ENCODE data around the gene CNRIP1. TPM values are rescaled to one million over a fixed set of nuclear protein-coding genes. Genes with fewer than 3 reads are reported as not detected.

CNRIP1 gene
- total RNA-seq, 1 experiment from 2014 or later = 1.4 TPM

GRCh38 chr2:68294187-68294586, 25.6 kb downstream of the CNRIP1 start:
- H3K36me3 Mint-ChIP-seq = no peaks in the 10 kb centered on the region
- H3K4me3 Mint-ChIP-seq = no peak overlapping the region
- DNase-seq (ENCODE audit: low spot score) = no peak
- no peaks in the 10 kb centered on the region for H3K4me1 Mint-ChIP-seq
- no peak overlapping the region for H3K27ac Mint-ChIP-seq
- POLR2A ChIA-PET = no interaction called here
- peak; percentile 67 for ATAC-seq
- CTCF ChIA-PET = interaction anchor here (0.8 to 4.9 kb wide), 15 partner anchors 8 to 171 kb away, joined by 3 to 33 read pairs (median 7); partner anchors contain the start of gene PPP3R1
- H3K27me3 Mint-ChIP-seq (ENCODE audit: low read depth) = peaks cover 3% of the 10 kb centered on the region; the same call in 1 of the 2 replicates
- no peak for TF ChIP-seq ZBTB21 (CRISPR knock-in tag; IDR thresholded peaks at IDR 0.05; ENCODE audit: borderline replicate concordance)
- TF ChIP-seq CREM (CRISPR knock-in tag; IDR thresholded peaks at IDR 0.05) = no peak
- TF ChIP-seq ELF4 (CRISPR knock-in tag; IDR thresholded peaks at IDR 0.05; ENCODE audit: low read depth) = no peak
- TF ChIP-seq ZNF263 (CRISPR knock-in tag; IDR thresholded peaks at IDR 0.05; ENCODE audit: low read depth) = no peak
- H3K9me3 Mint-ChIP-seq = no peaks in the 10 kb centered on the region

DNA sequence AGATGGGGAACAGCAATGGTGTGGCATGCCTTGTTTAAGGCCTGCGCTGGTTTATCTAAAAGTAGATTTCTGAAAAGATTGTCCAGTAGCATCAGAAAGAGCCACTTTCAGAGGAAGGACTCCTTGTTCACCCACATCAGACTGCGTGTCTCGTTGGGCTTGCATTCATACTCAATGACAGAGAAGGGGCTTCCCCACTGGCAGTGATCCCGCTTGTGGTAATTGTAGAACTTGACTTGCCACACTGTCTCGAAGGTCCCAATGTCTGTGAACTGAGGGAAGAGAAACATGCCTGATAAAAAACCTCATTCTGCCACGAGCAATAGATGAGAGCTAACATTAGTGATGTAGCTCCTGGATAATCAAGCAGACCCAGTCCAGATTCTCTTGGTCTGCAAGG, 26.0 kb downstream of the CNRIP1 start:
- TF ChIP-seq PREB (CRISPR knock-in tag; IDR thresholded peaks at IDR 0.05; ENCODE audit: borderline replicate concordance) (no peak), GRHL2 (CRISPR knock-in tag; IDR thresholded peaks at IDR 0.05; ENCODE audit: insufficient replicate concordance, severe bottlenecking) (no peak), ZNF423 (CRISPR knock-in tag; IDR thresholded peaks at IDR 0.05) (no peak), ZMAT4 (CRISPR knock-in tag; IDR thresholded peaks at IDR 0.05) (no peak), NFYB (CRISPR knock-in tag; conservative IDR thresholded peaks at IDR 0.05; ENCODE audit: low read depth) (no peak)
- ATAC-seq (no peak), DNase-seq (ENCODE audit: low spot score) (no peak)
- POLR2A ChIA-PET = no interaction called here
- H3K36me3 Mint-ChIP-seq = no peaks in the 10 kb centered on the region
- CTCF ChIA-PET = interaction anchor here (0.8 to 4.9 kb wide), 15 partner anchors 8 to 171 kb away, joined by 3 to 33 read pairs (median 7); partner anchors contain the start of gene PPP3R1
- no peak overlapping the region for H3K4me3 Mint-ChIP-seq
- peaks cover 2% of the 10 kb centered on the region; the same call in 1 of the 2 replicates for H3K27me3 Mint-ChIP-seq (ENCODE audit: low read depth)
- no peaks in the 10 kb centered on the region for H3K4me1 Mint-ChIP-seq
- no peaks in the 10 kb centered on the region for H3K9me3 Mint-ChIP-seq
- no peak overlapping the region for H3K27ac Mint-ChIP-seq

DNA sequence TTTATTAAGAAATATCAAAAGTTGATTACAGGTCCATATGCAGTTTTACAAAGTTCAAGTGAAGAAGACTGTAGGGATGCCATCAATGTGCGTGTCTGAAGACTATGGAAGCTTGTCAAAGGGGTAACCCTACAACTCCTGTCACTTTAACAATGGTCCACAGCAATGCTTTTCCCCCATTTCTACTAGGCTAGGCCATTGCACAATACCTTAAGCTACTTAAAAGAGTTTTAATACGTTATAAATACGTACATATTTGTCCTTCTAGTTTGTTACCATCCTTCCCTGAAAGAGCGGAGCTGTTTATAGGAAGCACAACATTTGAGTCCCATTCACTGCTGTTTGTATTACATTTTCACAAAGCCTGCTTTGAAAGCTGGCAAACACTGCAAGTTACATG, 26.7 kb downstream of the CNRIP1 start:
- peaks cover 1% of the 10 kb centered on the region; the same call in 1 of the 2 replicates for H3K4me1 Mint-ChIP-seq
- POLR2A ChIA-PET = no interaction called here
- no peak for TF ChIP-seq E2F4 (CRISPR knock-in tag; IDR thresholded peaks at IDR 0.05; ENCODE audit: borderline replicate concordance, low read depth)

GRCh38 chr2:68292108-68292710, 27.5 kb downstream of the CNRIP1 start:
- Mint-ChIP-seq H3K36me3 (no peaks in the 10 kb centered on the region), H3K4me1 (peaks cover 4% of the 10 kb centered on the region; the same call in 1 of the 2 replicates), H3K9me3 (no peaks in the 10 kb centered on the region), H3K4me3 (no peak overlapping the region), H3K27me3 (ENCODE audit: low read depth) (no peaks in the 10 kb centered on the region), H3K27ac (no peak overlapping the region)
- DNase-seq (ENCODE audit: low spot score) (no peak), ATAC-seq (peak; percentile 80)
- POLR2A ChIA-PET = interaction anchor here (0.6 to 0.8 kb wide), 2 partner anchors 148 to 215 kb away, joined by 3 read pairs; no protein-coding TSS in a partner anchor
- CTCF ChIA-PET = interaction anchor here (0.6 to 4.9 kb wide), 24 partner anchors 9 to 175 kb away, joined by 3 to 33 read pairs (median 5); partner anchors contain the start of genes CNRIP1, PNO1 and PPP3R1
- TF ChIP-seq IRF1 (CRISPR knock-in tag; IDR thresholded peaks at IDR 0.05) = no peak
- TF ChIP-seq NR3C1 (CRISPR knock-in tag; conservative IDR thresholded peaks at IDR 0.05; ENCODE audit: low read depth) = no peak
- no peak for TF ChIP-seq ZNF423 (CRISPR knock-in tag; IDR thresholded peaks at IDR 0.05)
- TF ChIP-seq NR2C2 (CRISPR knock-in tag; IDR thresholded peaks at IDR 0.05) = no peak
- TF ChIP-seq, protein P1, sequence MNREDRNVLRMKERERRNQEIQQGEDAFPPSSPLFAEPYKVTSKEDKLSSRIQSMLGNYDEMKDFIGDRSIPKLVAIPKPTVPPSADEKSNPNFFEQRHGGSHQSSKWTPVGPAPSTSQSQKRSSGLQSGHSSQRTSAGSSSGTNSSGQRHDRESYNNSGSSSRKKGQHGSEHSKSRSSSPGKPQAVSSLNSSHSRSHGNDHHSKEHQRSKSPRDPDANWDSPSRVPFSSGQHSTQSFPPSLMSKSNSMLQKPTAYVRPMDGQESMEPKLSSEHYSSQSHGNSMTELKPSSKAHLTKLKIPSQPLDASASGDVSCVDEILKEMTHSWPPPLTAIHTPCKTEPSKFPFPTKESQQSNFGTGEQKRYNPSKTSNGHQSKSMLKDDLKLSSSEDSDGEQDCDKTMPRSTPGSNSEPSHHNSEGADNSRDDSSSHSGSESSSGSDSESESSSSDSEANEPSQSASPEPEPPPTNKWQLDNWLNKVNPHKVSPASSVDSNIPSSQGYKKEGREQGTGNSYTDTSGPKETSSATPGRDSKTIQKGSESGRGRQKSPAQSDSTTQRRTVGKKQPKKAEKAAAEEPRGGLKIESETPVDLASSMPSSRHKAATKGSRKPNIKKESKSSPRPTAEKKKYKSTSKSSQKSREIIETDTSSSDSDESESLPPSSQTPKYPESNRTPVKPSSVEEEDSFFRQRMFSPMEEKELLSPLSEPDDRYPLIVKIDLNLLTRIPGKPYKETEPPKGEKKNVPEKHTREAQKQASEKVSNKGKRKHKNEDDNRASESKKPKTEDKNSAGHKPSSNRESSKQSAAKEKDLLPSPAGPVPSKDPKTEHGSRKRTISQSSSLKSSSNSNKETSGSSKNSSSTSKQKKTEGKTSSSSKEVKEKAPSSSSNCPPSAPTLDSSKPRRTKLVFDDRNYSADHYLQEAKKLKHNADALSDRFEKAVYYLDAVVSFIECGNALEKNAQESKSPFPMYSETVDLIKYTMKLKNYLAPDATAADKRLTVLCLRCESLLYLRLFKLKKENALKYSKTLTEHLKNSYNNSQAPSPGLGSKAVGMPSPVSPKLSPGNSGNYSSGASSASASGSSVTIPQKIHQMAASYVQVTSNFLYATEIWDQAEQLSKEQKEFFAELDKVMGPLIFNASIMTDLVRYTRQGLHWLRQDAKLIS (CRISPR knock-in tag; IDR thresholded peaks at IDR 0.05; ENCODE audit: borderline replicate concordance) = no peak
- TF ChIP-seq, protein P2, sequence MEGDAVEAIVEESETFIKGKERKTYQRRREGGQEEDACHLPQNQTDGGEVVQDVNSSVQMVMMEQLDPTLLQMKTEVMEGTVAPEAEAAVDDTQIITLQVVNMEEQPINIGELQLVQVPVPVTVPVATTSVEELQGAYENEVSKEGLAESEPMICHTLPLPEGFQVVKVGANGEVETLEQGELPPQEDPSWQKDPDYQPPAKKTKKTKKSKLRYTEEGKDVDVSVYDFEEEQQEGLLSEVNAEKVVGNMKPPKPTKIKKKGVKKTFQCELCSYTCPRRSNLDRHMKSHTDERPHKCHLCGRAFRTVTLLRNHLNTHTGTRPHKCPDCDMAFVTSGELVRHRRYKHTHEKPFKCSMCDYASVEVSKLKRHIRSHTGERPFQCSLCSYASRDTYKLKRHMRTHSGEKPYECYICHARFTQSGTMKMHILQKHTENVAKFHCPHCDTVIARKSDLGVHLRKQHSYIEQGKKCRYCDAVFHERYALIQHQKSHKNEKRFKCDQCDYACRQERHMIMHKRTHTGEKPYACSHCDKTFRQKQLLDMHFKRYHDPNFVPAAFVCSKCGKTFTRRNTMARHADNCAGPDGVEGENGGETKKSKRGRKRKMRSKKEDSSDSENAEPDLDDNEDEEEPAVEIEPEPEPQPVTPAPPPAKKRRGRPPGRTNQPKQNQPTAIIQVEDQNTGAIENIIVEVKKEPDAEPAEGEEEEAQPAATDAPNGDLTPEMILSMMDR (IDR thresholded peaks at IDR 0.05) = peak; percentile 50; the same call in 1 of the 2 replicates
- no peak for TF ChIP-seq NR1H2 (CRISPR knock-in tag; IDR thresholded peaks at IDR 0.05)
- no peak for TF ChIP-seq ETV6 (CRISPR knock-in tag; IDR thresholded peaks at IDR 0.05)

More for the DNA sequence above, 26.7 kb downstream of the CNRIP1 start:
- CTCF ChIA-PET = interaction anchor here (1.2 to 4.9 kb wide), 10 partner anchors 8 to 176 kb away, joined by 3 to 33 read pairs (median 7); partner anchors contain the start of gene CNRIP1
- Mint-ChIP-seq H3K27me3 (ENCODE audit: low read depth) (no peaks in the 10 kb centered on the region), H3K36me3 (no peaks in the 10 kb centered on the region), H3K4me3 (no peak overlapping the region), H3K27ac (no peak overlapping the region), H3K9me3 (no peaks in the 10 kb centered on the region)
- no peak for ATAC-seq
- no peak for DNase-seq (ENCODE audit: low spot score)
